Measurements from ENCODE around the gene KIF21B. TPM values are rescaled to one million over a fixed set of nuclear protein-coding genes. Genes with fewer than 3 reads are reported as not detected.

KIF21B gene
- total RNA-seq, 2 donors from 2014 or later = 1.6 to 3.4 TPM

- Histone ChIP-seq H3K27me3 (no peaks in the 10 kb centered on the region), H3K4me1 (peaks cover 6% of the 10 kb centered on the region), H3K27ac (no peak overlapping the region), H3K9me3 (no peaks in the 10 kb centered on the region), H3K36me3 (replicated peaks in 1 of 2; ENCODE audit: insufficient read depth in 1 of 2, low read depth in 2 of 2) (no peaks in the 10 kb centered on the region), H3K4me3 (no peak overlapping the region)
- TF ChIP-seq, protein P1, sequence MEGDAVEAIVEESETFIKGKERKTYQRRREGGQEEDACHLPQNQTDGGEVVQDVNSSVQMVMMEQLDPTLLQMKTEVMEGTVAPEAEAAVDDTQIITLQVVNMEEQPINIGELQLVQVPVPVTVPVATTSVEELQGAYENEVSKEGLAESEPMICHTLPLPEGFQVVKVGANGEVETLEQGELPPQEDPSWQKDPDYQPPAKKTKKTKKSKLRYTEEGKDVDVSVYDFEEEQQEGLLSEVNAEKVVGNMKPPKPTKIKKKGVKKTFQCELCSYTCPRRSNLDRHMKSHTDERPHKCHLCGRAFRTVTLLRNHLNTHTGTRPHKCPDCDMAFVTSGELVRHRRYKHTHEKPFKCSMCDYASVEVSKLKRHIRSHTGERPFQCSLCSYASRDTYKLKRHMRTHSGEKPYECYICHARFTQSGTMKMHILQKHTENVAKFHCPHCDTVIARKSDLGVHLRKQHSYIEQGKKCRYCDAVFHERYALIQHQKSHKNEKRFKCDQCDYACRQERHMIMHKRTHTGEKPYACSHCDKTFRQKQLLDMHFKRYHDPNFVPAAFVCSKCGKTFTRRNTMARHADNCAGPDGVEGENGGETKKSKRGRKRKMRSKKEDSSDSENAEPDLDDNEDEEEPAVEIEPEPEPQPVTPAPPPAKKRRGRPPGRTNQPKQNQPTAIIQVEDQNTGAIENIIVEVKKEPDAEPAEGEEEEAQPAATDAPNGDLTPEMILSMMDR (IDR thresholded peaks at IDR 0.05) = no peak
- TF ChIP-seq POLR2A (IDR thresholded peaks at IDR 0.05) = no peak
- 73 to 86% methylated on average over 33 of the region's 33 CpGs for WGBS, 2 donors
- no peak for ATAC-seq
- intact Hi-C loops (cut with DNase I) = no loop called here
- no peak for DNase-seq
Observed at GRCh38 chr1:201013991-201014815, 9.3 kb downstream of the KIF21B start.

DNA sequence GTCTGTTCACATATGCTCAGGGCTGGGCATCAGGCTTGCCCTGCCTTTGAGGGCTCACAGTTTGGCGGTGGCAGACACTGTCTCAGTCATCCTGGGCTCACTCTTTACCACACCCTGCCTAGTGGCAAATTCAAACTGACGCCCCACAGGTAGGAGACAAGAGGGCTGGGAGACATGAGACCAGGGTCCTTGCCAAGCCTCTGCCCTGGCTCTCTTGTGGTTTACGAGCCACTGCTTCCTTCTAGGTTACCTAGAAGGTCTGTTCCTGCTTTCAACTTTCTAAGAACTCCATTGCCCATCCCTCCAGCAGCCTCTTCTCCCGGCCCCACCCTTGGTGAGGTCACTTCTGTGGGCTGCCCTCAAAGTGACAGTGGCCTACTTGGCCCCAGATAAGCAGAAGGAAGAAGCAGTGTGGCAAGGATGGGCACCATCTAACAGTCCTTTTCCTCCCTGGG is 10.5 kb downstream of the KIF21B start:
- Histone ChIP-seq H3K27me3 (no peaks in the 10 kb centered on the region), H3K4me1 (peaks cover 6% of the 10 kb centered on the region), H3K27ac (no peak overlapping the region), H3K9me3 (no peaks in the 10 kb centered on the region), H3K4me3 (no peak overlapping the region), H3K36me3 (replicated peaks in 1 of 2; ENCODE audit: insufficient read depth in 1 of 2, low read depth in 2 of 2) (no peaks in the 10 kb centered on the region)
- 70 to 79% methylated on average over 3 to 4 of the region's 4 CpGs for WGBS, 2 donors
- no peak for DNase-seq
- ATAC-seq = no peak
- intact Hi-C loops (cut with DNase I) = no loop called here
- TF ChIP-seq POLR2A (IDR thresholded peaks at IDR 0.05) = no peak
- TF ChIP-seq, protein P1 (IDR thresholded peaks at IDR 0.05) = no peak

- ATAC-seq (no peak), DNase-seq (no peak)
- peaks cover 6% of the 10 kb centered on the region for H3K4me1 ChIP-seq
- intact Hi-C loops (cut with DNase I) = no loop called here
- no peaks in the 10 kb centered on the region for H3K9me3 ChIP-seq
- H3K27me3 ChIP-seq = no peaks in the 10 kb centered on the region
- no peak overlapping the region for H3K27ac ChIP-seq
- no peak for TF ChIP-seq POLR2A (IDR thresholded peaks at IDR 0.05)
- TF ChIP-seq, protein P1 (IDR thresholded peaks at IDR 0.05) = no peak
- H3K4me3 ChIP-seq = no peak overlapping the region
- WGBS, 2 donors = 50 to 59% methylated on average over 3 of the region's 3 CpGs
- no peaks in the 10 kb centered on the region for H3K36me3 ChIP-seq (replicated peaks in 1 of 2; ENCODE audit: insufficient read depth in 1 of 2, low read depth in 2 of 2)
Observed at GRCh38 chr1:201011616-201012015, 11.9 kb downstream of the KIF21B start.

DNA sequence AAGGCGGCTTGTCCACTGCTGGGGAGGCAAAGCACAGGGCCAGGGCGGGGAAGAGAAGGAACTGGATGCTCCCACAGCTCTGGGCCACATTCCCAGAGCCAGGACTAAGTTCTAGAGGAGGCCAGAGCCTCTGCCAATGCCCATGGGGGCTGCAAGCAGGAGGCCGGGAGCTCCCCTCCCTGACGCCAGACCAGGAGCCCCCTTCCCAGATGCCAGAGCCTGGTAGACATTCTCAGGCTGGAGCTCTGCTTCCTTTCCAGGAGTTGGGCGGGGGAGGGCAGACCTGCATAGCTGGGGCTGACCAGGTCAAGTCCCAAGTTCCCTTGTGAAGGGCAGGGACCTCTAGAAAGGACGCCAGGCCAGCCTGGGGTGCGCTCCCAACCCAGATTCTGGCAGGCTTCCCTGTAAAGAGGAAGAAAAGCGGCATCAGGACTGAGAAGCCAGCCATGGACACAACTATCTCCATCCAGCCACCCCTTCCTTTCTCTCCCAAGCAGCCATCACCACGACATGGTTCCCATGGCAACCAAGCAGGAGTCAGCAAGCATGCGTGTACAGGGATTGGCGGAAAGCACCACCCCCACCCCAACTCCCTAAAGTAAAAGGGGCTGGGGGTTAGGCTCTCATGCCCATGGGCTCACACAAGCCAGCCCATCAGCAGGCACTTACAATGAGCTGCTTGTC is 13.4 kb downstream of the KIF21B start:
- no peak for ATAC-seq
- H3K4me3 ChIP-seq = no peak overlapping the region
- intact Hi-C loops (cut with DNase I) = no loop called here

More for the DNA sequence above, 13.4 kb downstream of the KIF21B start:
- H3K9me3 ChIP-seq = no peaks in the 10 kb centered on the region
- TF ChIP-seq, protein P1 (IDR thresholded peaks at IDR 0.05) = no peak
- no peak for TF ChIP-seq POLR2A (IDR thresholded peaks at IDR 0.05)
- no peaks in the 10 kb centered on the region for H3K27me3 ChIP-seq
- no peaks in the 10 kb centered on the region for H3K36me3 ChIP-seq (replicated peaks in 1 of 2; ENCODE audit: insufficient read depth in 1 of 2, low read depth in 2 of 2)
- no peak for DNase-seq
- 81 to 85% methylated on average over 8 to 11 of the region's 11 CpGs for WGBS, 2 donors
- H3K4me1 ChIP-seq = no peaks in the 10 kb centered on the region
- no peak overlapping the region for H3K27ac ChIP-seq
